Measurements from ENCODE around the gene KLHDC4.

The KLHDC4 gene

GRCh38 chr16:87761060-87761459 is 4.7 kb downstream of the KLHDC4 start:
- H3K4ac ChIP-seq (ENCODE audit: low read depth, low read length), result no peak overlapping the region
- no peak overlapping the region for H3K9ac ChIP-seq (ENCODE audit: low read length)
- H2BK5ac ChIP-seq (ENCODE audit: low read depth, low read length, poor library complexity), result no peak overlapping the region
- H3K23ac ChIP-seq (ENCODE audit: low read length), result no peak overlapping the region
- DNase-seq, result no peak
- H3K4me1 ChIP-seq (ENCODE audit: control insufficient read depth in 1 of 2, insufficient read depth in 2 of 2, low read length in 2 of 2), result peaks cover 4 to 5% of the 10 kb centered on the region in 2 experiments
- peaks cover 20% of the 10 kb centered on the region in 2 experiments for H3K36me3 ChIP-seq (ENCODE audit: control insufficient read depth in 1 of 2, insufficient read depth in 2 of 2, low read length in 2 of 2)
- no peak overlapping the region for H4K8ac ChIP-seq (ENCODE audit: low read depth, low read length)
- H3K9me3 ChIP-seq (ENCODE audit: insufficient read depth, low read depth, low read length), result no peaks in the 10 kb centered on the region
- WGBS (ENCODE audit: extremely low coverage, insufficient coverage, insufficient read length), result no CpG with 5 or more reads among the region's 8 CpGs
- no peak overlapping the region for H3K27ac ChIP-seq (ENCODE audit: low read depth, low read length)
- H3K79me1 ChIP-seq (ENCODE audit: low read length), result peaks cover 6% of the 10 kb centered on the region
- H3K14ac ChIP-seq (ENCODE audit: low read length), result no peak overlapping the region
- no peak overlapping the region for H4K91ac ChIP-seq (ENCODE audit: low read depth, low read length)
- no peak overlapping the region for H4K12ac ChIP-seq (ENCODE audit: low read depth, low read length)
- no peaks in the 10 kb centered on the region for H3K27me3 ChIP-seq (ENCODE audit: insufficient read depth, low read length)
- no peak overlapping the region for H3K4me2 ChIP-seq (ENCODE audit: low read length)
- no peak overlapping the region for H2BK120ac ChIP-seq (ENCODE audit: insufficient read depth, low read length, poor library complexity)
- no peak overlapping the region for H2BK12ac ChIP-seq (ENCODE audit: low read length)
- no peak overlapping the region for H3K18ac ChIP-seq (ENCODE audit: low read length)
- H2AK5ac ChIP-seq (ENCODE audit: low read length), result no peak overlapping the region
- no peak overlapping the region for H3K4me3 ChIP-seq (ENCODE audit: low read depth, low read length)
- H2AFZ ChIP-seq (ENCODE audit: insufficient read depth, low read length, poor library complexity), result no peak overlapping the region
- H3K79me2 ChIP-seq (ENCODE audit: control insufficient read depth, insufficient read depth, low read length, poor library complexity), result peaks cover 11% of the 10 kb centered on the region

- Histone ChIP-seq H3K4me1 (ENCODE audit: control insufficient read depth in 1 of 2, insufficient read depth in 2 of 2, low read length in 2 of 2) (peaks cover 0 to under 1% of the 10 kb centered on the region in 2 experiments), H4K8ac (ENCODE audit: low read depth, low read length) (no peak overlapping the region), H3K4ac (ENCODE audit: low read depth, low read length) (no peak overlapping the region), H4K12ac (ENCODE audit: low read depth, low read length) (no peak overlapping the region), H3K27ac (ENCODE audit: low read depth, low read length) (no peak overlapping the region), H3K79me1 (ENCODE audit: low read length) (no peaks in the 10 kb centered on the region), H2BK120ac (ENCODE audit: insufficient read depth, low read length, poor library complexity) (no peak overlapping the region), H3K79me2 (ENCODE audit: control insufficient read depth, insufficient read depth, low read length, poor library complexity) (no peaks in the 10 kb centered on the region), H3K9me3 (ENCODE audit: insufficient read depth, low read depth, low read length) (peaks cover 2% of the 10 kb centered on the region), H3K14ac (ENCODE audit: low read length) (no peak overlapping the region), H3K18ac (ENCODE audit: low read length) (no peak overlapping the region), H3K23ac (ENCODE audit: low read length) (no peak overlapping the region), H4K91ac (ENCODE audit: low read depth, low read length) (no peak overlapping the region), H3K4me2 (ENCODE audit: low read length) (no peak overlapping the region), H3K4me3 (ENCODE audit: low read depth, low read length) (no peak overlapping the region), H2AFZ (ENCODE audit: insufficient read depth, low read length, poor library complexity) (no peak overlapping the region), H3K36me3 (ENCODE audit: control insufficient read depth in 1 of 2, insufficient read depth in 2 of 2, low read length in 2 of 2) (peaks cover 34 to 37% of the 10 kb centered on the region in 2 experiments), H3K27me3 (ENCODE audit: insufficient read depth, low read length) (no peaks in the 10 kb centered on the region), H3K9ac (ENCODE audit: low read length) (no peak overlapping the region), H2BK5ac (ENCODE audit: low read depth, low read length, poor library complexity) (no peak overlapping the region), H2BK12ac (ENCODE audit: low read length) (no peak overlapping the region), H2AK5ac (ENCODE audit: low read length) (no peak overlapping the region)
- WGBS (ENCODE audit: extremely low coverage, insufficient coverage, insufficient read length), result no CpG with 5 or more reads among the region's 8 CpGs
- DNase-seq, result no peak
Observed at GRCh38 chr16:87757841-87758426, 7.9 kb downstream of the KLHDC4 start.

- Histone ChIP-seq H3K79me2 (ENCODE audit: control insufficient read depth, insufficient read depth, low read length, poor library complexity) (no peaks in the 10 kb centered on the region), H3K4me2 (ENCODE audit: low read length) (no peak overlapping the region), H2BK5ac (ENCODE audit: low read depth, low read length, poor library complexity) (no peak overlapping the region), H2BK12ac (ENCODE audit: low read length) (no peak overlapping the region), H4K91ac (ENCODE audit: low read depth, low read length) (no peak overlapping the region), H3K27ac (ENCODE audit: low read depth, low read length) (no peak overlapping the region), H3K14ac (ENCODE audit: low read length) (no peak overlapping the region), H3K4ac (ENCODE audit: low read depth, low read length) (no peak overlapping the region), H4K12ac (ENCODE audit: low read depth, low read length) (no peak overlapping the region), H2AFZ (ENCODE audit: insufficient read depth, low read length, poor library complexity) (no peak overlapping the region), H3K27me3 (ENCODE audit: insufficient read depth, low read length) (no peaks in the 10 kb centered on the region), H3K23ac (ENCODE audit: low read length) (no peak overlapping the region), H3K4me1 (ENCODE audit: control insufficient read depth in 1 of 2, insufficient read depth in 2 of 2, low read length in 2 of 2) (peaks cover 0 to 3% of the 10 kb centered on the region in 2 experiments), H3K18ac (ENCODE audit: low read length) (no peak overlapping the region), H2AK5ac (ENCODE audit: low read length) (no peak overlapping the region), H4K8ac (ENCODE audit: low read depth, low read length) (no peak overlapping the region), H3K9me3 (ENCODE audit: insufficient read depth, low read depth, low read length) (peaks cover 2% of the 10 kb centered on the region), H3K79me1 (ENCODE audit: low read length) (no peaks in the 10 kb centered on the region), H3K4me3 (ENCODE audit: low read depth, low read length) (no peak overlapping the region), H3K9ac (ENCODE audit: low read length) (no peak overlapping the region), H2BK120ac (ENCODE audit: insufficient read depth, low read length, poor library complexity) (no peak overlapping the region), H3K36me3 (ENCODE audit: control insufficient read depth in 1 of 2, insufficient read depth in 2 of 2, low read length in 2 of 2) (peaks cover 42 to 43% of the 10 kb centered on the region in 2 experiments)
- no peak for DNase-seq
- no CpG with 5 or more reads among the region's 11 CpGs for WGBS (ENCODE audit: extremely low coverage, insufficient coverage, insufficient read length)
Observed at GRCh38 chr16:87754535-87754934, 11.3 kb downstream of the KLHDC4 start.

GRCh38 chr16:87747626-87748414 is 18.0 kb downstream of the KLHDC4 start:
- H3K4ac ChIP-seq (ENCODE audit: low read depth, low read length), result no peak overlapping the region
- no peak overlapping the region for H4K8ac ChIP-seq (ENCODE audit: low read depth, low read length)
- WGBS (ENCODE audit: extremely low coverage, insufficient coverage, insufficient read length), result no CpG with 5 or more reads among the region's 22 CpGs
- H3K23ac ChIP-seq (ENCODE audit: low read length), result no peak overlapping the region
- H4K12ac ChIP-seq (ENCODE audit: low read depth, low read length), result no peak overlapping the region
- H3K4me1 ChIP-seq (ENCODE audit: control insufficient read depth in 1 of 2, insufficient read depth in 2 of 2, low read length in 2 of 2), result peaks cover 0 to 2% of the 10 kb centered on the region in 2 experiments
- no peak overlapping the region for H3K9ac ChIP-seq (ENCODE audit: low read length)
- H3K4me2 ChIP-seq (ENCODE audit: low read length), result no peak overlapping the region
- no peak overlapping the region for H3K18ac ChIP-seq (ENCODE audit: low read length)
- no peak overlapping the region for H2BK120ac ChIP-seq (ENCODE audit: insufficient read depth, low read length, poor library complexity)
- no peak overlapping the region for H2AK5ac ChIP-seq (ENCODE audit: low read length)
- no peaks in the 10 kb centered on the region for H3K79me2 ChIP-seq (ENCODE audit: control insufficient read depth, insufficient read depth, low read length, poor library complexity)
- H3K14ac ChIP-seq (ENCODE audit: low read length), result no peak overlapping the region
- H2BK5ac ChIP-seq (ENCODE audit: low read depth, low read length, poor library complexity), result no peak overlapping the region
- H2AFZ ChIP-seq (ENCODE audit: insufficient read depth, low read length, poor library complexity), result no peak overlapping the region
- H4K91ac ChIP-seq (ENCODE audit: low read depth, low read length), result no peak overlapping the region
- no peak overlapping the region for H3K4me3 ChIP-seq (ENCODE audit: low read depth, low read length)
- H3K27me3 ChIP-seq (ENCODE audit: insufficient read depth, low read length), result no peaks in the 10 kb centered on the region
- H3K27ac ChIP-seq (ENCODE audit: low read depth, low read length), result no peak overlapping the region
- no peaks in the 10 kb centered on the region for H3K79me1 ChIP-seq (ENCODE audit: low read length)
- no peaks in the 10 kb centered on the region for H3K9me3 ChIP-seq (ENCODE audit: insufficient read depth, low read depth, low read length)
- no peak overlapping the region for H2BK12ac ChIP-seq (ENCODE audit: low read length)
- no peak for DNase-seq
- peaks cover 39 to 52% of the 10 kb centered on the region in 2 experiments for H3K36me3 ChIP-seq (ENCODE audit: control insufficient read depth in 1 of 2, insufficient read depth in 2 of 2, low read length in 2 of 2)

Measured in trophoblast cell (in vitro differentiated cells and primary cell).